OCI-LY3 (cell line): ENCODE data around the gene FEN1.

Experiments used
- EZH2phosphoT487 ChIP-seq: fragments of 200-600 bp; shearing (Covaris generic); IDR thresholded peaks from 2 replicates; pipeline ENCODE4 v1.6.1; 2018; ENCODE audit warnings: antibody characterized with exemption, mixed run types, low read depth
- TF ChIP-seq, protein P1 (sequence below): fragments of 200-600, 300-600 bp; sonication (generic); IDR thresholded peaks from 2 replicates; pipeline ENCODE4 v1.5.1; 2014; ENCODE audit warnings: antibody characterized with exemption, low read length, low read depth

- TF ChIP-seq, protein P1, sequence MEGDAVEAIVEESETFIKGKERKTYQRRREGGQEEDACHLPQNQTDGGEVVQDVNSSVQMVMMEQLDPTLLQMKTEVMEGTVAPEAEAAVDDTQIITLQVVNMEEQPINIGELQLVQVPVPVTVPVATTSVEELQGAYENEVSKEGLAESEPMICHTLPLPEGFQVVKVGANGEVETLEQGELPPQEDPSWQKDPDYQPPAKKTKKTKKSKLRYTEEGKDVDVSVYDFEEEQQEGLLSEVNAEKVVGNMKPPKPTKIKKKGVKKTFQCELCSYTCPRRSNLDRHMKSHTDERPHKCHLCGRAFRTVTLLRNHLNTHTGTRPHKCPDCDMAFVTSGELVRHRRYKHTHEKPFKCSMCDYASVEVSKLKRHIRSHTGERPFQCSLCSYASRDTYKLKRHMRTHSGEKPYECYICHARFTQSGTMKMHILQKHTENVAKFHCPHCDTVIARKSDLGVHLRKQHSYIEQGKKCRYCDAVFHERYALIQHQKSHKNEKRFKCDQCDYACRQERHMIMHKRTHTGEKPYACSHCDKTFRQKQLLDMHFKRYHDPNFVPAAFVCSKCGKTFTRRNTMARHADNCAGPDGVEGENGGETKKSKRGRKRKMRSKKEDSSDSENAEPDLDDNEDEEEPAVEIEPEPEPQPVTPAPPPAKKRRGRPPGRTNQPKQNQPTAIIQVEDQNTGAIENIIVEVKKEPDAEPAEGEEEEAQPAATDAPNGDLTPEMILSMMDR = no peak
- TF ChIP-seq EZH2phosphoT487 = no peak
These were observed 52.3 kb downstream of the FEN1 start for GRCh38 chr11:61844909-61845565.
